Measurements from ENCODE around the gene LITAFD. TPM values are rescaled to one million over a fixed set of nuclear protein-coding genes. Genes with fewer than 3 reads are reported as not detected.

LITAFD gene
- total and polyA plus RNA-seq, 2 experiments from 2014 or later = not detected

DNA sequence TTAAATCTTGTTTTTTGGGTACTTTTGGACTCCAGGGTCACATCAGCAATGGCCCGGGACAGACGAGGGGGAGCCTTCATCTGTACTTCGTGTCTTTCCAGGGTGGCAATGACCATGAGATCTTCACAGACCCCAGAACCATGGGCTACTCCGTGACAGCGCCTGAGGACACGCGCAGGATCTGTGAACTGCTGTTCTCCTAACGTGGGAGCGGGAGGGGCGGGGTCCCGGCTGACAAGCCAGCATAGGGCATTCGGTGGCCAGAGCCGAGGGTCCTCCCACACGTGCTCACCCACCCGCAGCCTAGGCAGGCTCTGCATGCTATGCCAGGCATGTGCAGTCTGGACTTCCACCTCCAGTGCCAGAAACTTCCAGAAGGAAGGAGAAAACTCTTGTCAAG is 34.5 kb upstream of the LITAFD start:
- Mint-ChIP-seq H3K27me3 (ENCODE audit: insufficient read depth, low read depth, poor library complexity) (peaks cover 38% of the 10 kb centered on the region), H3K4me3 (no peak overlapping the region), H3K36me3 (ENCODE audit: low read depth) (peaks cover 50% of the 10 kb centered on the region), H3K4me1 (peaks cover 49% of the 10 kb centered on the region), H3K9me3 (peaks cover 3% of the 10 kb centered on the region; the same call in 1 of the 3 replicates), H3K27ac (peak overlapping the region; percentile 35; the same call in 1 of the 2 replicates)
- peaks cover 21% of the 10 kb centered on the region for H3K4me1 ChIP-seq (ENCODE audit: insufficient read depth)
- no peak overlapping the region for H3K4me3 ChIP-seq
- no peaks in the 10 kb centered on the region for H3K9me2 ChIP-seq (ENCODE audit: insufficient read depth)
- no peaks in the 10 kb centered on the region for H3K27me3 ChIP-seq (ENCODE audit: insufficient read depth)
- peak overlapping the region; percentile 69; the same call in 1 of the 2 replicates for H3K27ac ChIP-seq (ENCODE audit: low read depth)
- DNase-seq (ENCODE audit: low spot score) (no peak), ATAC-seq (no peak)
- TF ChIP-seq NANOG (IDR thresholded peaks at IDR 0.05; ENCODE audit: borderline replicate concordance) = no peak
- no peak for TF ChIP-seq CTCF (conservative IDR thresholded peaks at IDR 0.05; ENCODE audit: low read depth in 2 of 2)
- no peak for TF ChIP-seq ZNF114 (CRISPR knock-in tag; IDR thresholded peaks at IDR 0.05)
- TF ChIP-seq POLR2AphosphoS5 (IDR thresholded peaks at IDR 0.05; ENCODE audit: low read depth) = 0 out of 2 replicates have a peak, but pooled peaks have one; percentile 25
- TF ChIP-seq, protein P1, sequence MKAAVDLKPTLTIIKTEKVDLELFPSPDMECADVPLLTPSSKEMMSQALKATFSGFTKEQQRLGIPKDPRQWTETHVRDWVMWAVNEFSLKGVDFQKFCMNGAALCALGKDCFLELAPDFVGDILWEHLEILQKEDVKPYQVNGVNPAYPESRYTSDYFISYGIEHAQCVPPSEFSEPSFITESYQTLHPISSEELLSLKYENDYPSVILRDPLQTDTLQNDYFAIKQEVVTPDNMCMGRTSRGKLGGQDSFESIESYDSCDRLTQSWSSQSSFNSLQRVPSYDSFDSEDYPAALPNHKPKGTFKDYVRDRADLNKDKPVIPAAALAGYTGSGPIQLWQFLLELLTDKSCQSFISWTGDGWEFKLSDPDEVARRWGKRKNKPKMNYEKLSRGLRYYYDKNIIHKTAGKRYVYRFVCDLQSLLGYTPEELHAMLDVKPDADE (IDR thresholded peaks at IDR 0.05) = no peak
- no peak overlapping the region for H3K4me2 ChIP-seq
- peaks cover 20% of the 10 kb centered on the region for H3K79me2 ChIP-seq (replicated peaks; ENCODE audit: insufficient read depth)
- no peak overlapping the region for H2AFZ ChIP-seq
- peaks cover 29% of the 10 kb centered on the region for H3F3A ChIP-seq (replicated peaks; ENCODE audit: low read depth)
- H4K20me1 ChIP-seq (replicated peaks; ENCODE audit: insufficient read depth) = peaks cover 3% of the 10 kb centered on the region; the same call in 1 of the 2 replicates
- 0 out of 2 replicates have a peak, but pooled peaks cover 3% of the 10 kb centered on the region for H3K36me3 ChIP-seq (ENCODE audit: insufficient read depth)

DNA sequence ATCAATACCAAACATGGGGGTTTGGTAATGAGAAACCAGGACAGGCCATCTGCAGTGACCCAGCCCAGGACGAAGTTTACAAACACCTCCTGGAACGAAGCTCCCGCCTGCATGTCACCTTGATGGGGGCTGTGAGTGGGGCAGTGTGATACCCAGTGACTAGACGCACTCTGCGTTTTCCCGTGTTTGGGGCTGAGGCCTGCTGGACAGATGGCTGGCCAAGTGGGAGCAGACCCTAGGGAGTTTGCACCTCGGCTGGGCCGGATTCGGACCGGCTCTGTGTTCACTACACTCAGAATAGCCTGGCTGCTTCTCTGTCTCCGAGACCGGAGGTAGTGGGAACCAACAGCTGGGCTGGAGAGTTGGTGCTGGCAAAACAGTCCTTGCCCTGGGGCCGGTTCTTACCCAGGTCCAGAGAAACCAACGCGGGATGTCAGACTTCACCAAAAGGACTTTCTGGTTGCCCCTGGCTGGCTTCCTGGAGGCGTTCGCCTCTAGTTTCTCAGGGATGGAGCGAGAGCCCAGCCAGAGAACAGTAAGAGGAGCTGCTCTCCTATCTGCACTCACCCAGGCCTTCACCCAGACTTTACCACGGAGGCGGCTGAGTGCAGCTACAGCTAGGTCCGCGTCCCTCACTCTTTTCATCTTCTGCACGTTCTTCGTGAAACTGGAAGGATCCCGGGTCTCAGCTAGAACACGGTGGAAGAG is 33.8 kb upstream of the LITAFD start:
- H2AFZ ChIP-seq = no peak overlapping the region
- H3K4me3 ChIP-seq = no peak overlapping the region
- no peaks in the 10 kb centered on the region for H3K9me2 ChIP-seq (ENCODE audit: insufficient read depth)
- Mint-ChIP-seq H3K36me3 (ENCODE audit: low read depth) (peaks cover 58% of the 10 kb centered on the region), H3K9me3 (peaks cover 3% of the 10 kb centered on the region; the same call in 1 of the 3 replicates), H3K4me3 (no peak overlapping the region), H3K4me1 (peaks cover 52% of the 10 kb centered on the region), H3K27ac (peak overlapping the region; percentile 30; the same call in 1 of the 2 replicates), H3K27me3 (ENCODE audit: insufficient read depth, low read depth, poor library complexity) (peaks cover 39% of the 10 kb centered on the region)
- no peak for TF ChIP-seq REST (IDR thresholded peaks at IDR 0.05; ENCODE audit: unreplicated experiment)
- TF ChIP-seq ZNF114 (CRISPR knock-in tag; IDR thresholded peaks at IDR 0.05) = no peak
- TF ChIP-seq NANOG (IDR thresholded peaks at IDR 0.05; ENCODE audit: borderline replicate concordance) = no peak
- TF ChIP-seq ZNF331 (CRISPR knock-in tag; IDR thresholded peaks at IDR 0.05; ENCODE audit: low read depth) = no peak
- no peak for TF ChIP-seq STAT1 (IDR thresholded peaks at IDR 0.05; ENCODE audit: unreplicated experiment)
- no peak for DNase-seq (ENCODE audit: low spot score)
- peaks cover 20% of the 10 kb centered on the region for H3K79me2 ChIP-seq (replicated peaks; ENCODE audit: insufficient read depth)
- no peak overlapping the region for H3K4me2 ChIP-seq
- H3K27me3 ChIP-seq (ENCODE audit: insufficient read depth) = no peaks in the 10 kb centered on the region
- ATAC-seq = no peak
- H3K36me3 ChIP-seq (ENCODE audit: insufficient read depth) = peaks cover 10% of the 10 kb centered on the region; the same call in 1 of the 2 replicates
- H3K27ac ChIP-seq (ENCODE audit: low read depth) = peak overlapping the region; percentile 84
- H4K20me1 ChIP-seq (replicated peaks; ENCODE audit: insufficient read depth) = peaks cover 3% of the 10 kb centered on the region; the same call in 1 of the 2 replicates
- peaks cover 26% of the 10 kb centered on the region for H3K4me1 ChIP-seq (ENCODE audit: insufficient read depth)
- peaks cover 36% of the 10 kb centered on the region for H3F3A ChIP-seq (replicated peaks; ENCODE audit: low read depth)

Measured in GM23338 (cell line).